Measurements from ENCODE around the gene CLIC1. TPM values are rescaled to one million over a fixed set of nuclear protein-coding genes. Genes with fewer than 3 reads are reported as not detected.

Gene CLIC1
- total RNA-seq: 590 and 596 TPM in 2 replicates

DNA sequence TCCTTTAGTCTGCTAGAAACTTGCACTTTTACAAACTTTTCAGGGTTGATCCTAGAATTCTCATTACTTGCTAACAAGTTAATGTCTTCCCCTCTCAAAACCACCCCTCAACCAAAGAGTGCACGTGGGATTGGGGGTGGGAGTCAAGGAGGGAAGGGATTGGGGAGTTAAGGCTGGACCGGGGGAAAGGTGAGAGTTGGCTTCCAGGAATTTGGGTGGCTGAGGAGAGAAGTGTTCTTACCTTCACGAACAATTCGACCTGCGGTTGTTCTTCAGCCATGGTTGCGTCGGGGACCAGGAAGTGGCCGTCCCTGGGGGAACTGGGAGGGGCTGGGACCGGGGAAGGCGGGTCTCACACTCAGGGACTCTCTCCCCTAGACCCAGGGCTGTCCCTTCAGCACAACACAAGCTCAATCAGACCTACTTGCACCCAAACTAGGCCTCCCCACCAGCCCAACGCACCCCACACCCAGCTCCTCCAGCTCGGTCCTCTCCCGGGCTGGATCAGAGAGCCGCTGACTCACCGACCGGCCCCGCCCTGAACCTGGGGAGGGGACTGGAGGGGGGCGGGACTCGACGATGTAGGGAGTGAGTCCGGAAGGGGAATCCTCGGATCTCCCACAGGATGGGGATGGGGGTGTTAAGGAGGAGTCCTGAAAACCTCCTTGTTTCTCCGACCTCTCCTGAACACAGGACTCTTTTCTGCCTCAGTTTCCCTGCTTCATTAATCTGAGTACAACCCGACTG is at the start of gene CLIC1:
Gene CLIC1 (minus strand): TSS at position 510 of the 747 bp plus-strand sequence. CDS start 230 bp downstream, at position 280.
- intact Hi-C loops (cut with micrococcal nuclease): loop anchor here (2.0 to 10.0 kb wide), 5 partner anchors 84 to 1236 kb away; partner anchors contain the start of genes AGPAT1, ATF6B, ATP6V1G2 and BAG6

DNA sequence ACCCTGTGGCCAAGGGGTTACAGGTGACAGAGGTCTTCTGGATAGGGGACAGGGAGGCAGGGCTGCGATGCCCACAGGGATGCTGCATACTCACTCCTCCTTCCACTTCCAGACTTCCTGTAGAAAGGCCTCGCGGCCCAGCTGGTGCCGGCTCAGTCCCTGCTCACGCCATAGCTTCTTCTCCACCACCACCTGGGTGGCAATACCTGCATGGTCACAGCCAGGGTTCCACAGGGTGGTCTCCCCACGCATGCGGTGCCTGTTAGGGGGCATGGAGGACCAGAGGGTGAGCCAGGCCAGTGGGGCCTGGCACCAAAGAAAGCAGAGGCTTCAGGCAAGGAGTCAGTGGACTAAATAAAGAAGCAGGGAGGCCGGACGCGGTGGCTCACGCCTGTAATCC is 49.1 kb upstream of the CLIC1 start:
- intact Hi-C loops (cut with micrococcal nuclease): no loop called here

DNA sequence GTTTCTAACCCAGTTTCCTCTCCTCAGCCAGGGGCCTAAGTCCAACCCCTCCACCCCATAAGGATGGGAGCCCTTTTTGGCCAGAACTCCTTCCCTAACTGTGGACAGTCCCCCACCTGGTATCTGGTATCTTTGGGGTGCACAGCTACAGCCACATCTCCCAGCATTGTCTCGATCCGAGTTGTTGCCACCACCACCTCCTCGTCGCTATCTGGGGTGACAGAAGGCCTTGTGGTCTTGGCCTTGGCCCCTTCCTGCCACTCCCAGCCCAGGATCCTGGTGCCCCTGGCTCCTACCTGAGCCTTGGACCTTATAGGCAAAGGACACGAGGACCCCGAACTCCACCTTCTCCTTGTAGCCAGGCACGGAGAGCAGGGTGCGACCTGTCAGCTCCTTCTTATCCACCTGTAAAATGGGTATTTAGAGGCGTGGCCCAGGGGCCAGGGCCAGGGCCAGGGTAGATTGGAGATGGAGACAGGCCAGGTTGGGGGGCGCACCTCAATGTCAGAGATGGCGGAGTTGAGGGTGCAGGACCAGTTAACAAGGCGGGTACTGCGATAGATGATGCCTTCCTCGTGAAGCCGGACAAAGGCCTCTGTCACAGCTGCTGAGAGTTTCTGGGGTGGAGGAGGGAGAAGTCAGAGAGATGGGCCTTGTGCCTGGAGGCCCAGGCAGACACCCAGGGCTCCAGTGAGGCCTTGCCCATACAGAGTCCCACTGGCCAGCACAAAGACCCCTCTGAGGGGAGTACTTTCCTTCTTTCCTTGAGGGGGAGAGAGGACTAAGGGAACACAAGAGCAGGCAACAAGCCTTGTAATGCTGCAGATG is 48.0 kb upstream of the CLIC1 start:
- intact Hi-C loops (cut with micrococcal nuclease): no loop called here

DNA sequence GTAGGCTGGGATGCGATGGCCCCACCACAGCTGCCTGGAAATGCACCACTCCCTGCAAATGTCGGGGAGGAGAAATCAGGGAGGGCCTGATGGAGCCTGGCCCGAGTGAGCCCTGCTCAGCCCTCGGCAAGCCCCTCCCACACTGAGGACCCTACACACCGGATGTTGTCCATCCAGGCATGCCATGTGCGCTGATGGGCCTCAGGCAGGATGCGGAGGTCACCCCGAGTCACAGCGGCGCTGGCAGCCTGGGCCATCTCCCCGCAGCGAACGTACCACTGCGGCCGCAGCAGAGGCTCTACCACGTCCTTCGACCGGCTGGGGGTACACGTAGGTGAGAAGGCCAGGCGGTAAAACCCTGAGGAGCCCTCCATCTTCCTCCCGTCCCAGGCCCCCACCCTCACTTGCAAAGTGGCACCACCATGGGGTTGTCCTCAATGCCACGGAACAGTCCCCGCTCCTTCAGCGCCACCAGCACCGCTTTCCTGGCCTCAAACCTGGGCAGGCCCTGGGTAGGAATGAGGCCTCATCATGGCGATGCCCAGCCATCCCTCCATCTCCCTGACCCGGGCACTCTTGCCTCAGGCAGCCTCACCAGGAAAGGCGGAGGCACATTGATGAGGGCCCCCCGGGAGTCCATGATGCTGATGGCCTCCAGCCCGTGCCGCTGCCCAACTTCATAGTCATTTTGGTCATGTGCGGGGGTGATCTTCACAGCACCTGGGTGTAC is 46.0 kb upstream of the CLIC1 start:
- intact Hi-C loops (cut with micrococcal nuclease): no loop called here

DNA sequence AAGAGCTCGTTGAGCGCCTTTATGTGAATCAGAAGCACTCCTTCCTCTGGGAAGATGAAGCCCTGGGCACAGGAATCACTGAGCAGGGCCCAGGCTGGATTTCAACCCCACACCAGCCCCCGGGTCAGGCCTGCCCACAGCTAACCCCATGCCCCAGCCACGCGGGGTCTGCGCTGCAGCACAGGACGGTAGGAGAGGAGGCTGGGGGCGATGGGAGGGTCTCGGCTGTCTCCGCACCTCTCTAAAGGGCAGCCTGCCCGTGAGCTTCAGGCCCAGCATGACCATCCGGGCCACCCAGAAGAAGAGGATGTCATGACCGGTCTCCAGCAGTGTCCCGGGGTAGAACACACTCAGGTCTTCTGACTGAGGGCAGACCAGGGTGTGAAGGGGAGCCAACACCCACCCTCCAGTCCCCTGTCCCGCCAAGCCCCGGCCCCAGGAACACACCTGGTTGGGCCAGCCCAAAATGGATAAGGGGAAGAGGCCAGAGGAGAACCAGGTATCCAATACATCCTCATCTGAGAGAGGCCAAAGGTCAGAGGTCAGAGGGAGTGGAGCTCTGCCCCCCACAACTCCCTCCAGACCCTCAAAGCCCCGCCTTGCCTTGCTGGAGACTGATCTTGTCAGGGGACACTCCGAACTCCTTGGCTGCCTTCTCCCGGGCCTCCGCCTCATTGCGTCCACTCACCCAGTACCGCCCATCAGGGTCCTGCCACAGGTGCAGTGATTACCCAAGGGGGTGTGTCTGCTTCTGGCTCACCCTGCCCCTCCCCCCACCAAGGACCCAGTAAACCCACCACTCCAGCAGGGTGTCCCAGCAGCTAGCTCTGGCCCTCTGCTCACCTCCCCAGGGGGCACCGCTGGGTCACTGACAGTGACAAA is 45.2 kb upstream of the CLIC1 start:
- intact Hi-C loops (cut with micrococcal nuclease): no loop called here

DNA sequence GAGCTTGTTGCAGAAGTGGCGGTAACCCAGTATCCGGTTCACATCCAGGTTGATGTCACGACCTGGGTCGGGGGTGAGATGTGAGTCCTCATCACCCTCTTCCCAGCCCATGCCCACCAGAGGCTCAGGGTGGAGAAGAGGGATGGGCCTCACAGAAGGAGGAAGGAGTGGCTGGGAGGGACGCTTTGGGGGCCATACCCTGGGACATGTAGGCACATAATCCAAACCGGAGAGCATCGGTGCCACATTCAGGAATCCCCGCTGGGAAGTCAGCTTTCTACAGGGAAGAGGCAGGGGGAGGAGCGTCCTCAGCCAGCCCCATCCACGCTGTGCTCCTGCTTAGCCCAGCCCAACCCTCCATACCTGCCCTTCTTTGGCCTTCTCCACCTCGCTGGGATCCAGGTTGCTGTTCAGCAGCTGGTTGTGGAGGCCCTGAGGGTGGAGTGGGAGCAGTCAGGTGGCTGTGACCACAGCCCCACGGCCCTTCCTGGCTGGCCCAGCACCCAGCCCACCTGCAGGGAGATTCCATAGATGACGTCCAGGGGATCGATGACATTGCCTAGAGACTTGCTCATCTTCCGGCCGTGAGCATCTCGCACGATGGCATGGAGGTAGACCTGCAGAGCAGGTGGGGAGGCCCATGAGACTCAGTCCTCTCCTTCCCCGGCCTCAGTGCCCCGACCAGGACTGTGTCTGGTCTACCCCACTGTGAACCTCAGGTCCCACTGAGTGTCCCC is 44.3 kb upstream of the CLIC1 start:
- intact Hi-C loops (cut with micrococcal nuclease): no loop called here

GRCh38 chr6:31779908-31780307 is 43.6 kb upstream of the CLIC1 start:
- intact Hi-C loops (cut with micrococcal nuclease): no loop called here

DNA sequence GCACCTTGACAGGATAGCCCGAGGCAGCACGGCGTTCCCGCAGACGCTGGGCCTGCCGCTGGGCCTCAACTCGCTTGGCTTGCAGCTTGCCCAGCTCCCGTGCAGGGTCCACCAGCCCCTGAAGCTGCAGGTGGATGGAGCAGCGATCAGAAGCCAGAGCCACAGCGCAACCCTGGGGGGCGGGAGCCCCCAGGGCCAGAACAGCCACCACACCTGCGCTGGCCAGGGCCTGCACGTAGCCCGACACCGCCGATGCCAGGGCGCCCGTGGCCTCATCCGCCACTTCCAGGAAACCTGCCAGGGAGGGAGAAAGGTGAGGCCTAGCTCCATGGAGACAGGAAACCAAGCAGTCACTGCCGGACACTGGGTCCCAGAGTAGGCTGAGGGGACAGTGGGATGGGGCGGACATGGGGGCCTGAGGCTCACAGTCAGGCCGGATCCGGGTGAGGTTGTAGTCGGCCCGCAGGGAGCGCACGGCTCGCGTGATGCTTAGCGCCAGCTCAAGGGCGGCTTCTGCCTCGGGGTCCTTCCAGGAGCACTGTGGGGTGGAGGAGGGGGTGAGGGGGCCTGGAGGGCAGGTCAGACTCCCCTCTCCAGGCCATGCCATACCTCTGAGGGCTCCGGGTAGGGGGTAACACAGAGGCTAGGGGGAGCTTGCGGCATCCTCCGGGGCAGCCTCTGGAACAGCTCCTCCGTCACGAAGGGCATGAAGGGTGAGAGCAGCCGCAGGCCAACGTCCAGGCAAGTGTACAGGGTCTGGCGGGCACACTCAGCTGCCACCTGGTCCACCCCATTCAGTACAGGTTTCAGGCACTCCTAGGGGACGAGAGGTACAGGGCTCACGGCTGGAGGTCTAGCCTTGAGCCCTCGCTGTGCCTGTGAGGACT is 42.9 kb upstream of the CLIC1 start:
- intact Hi-C loops (cut with micrococcal nuclease): no loop called here

GRCh38 chr6:31778193-31778592 is 41.9 kb upstream of the CLIC1 start:
- intact Hi-C loops (cut with micrococcal nuclease): no loop called here

GRCh38 chr6:31777667-31778050 is 41.3 kb upstream of the CLIC1 start:
- intact Hi-C loops (cut with micrococcal nuclease): no loop called here

DNA sequence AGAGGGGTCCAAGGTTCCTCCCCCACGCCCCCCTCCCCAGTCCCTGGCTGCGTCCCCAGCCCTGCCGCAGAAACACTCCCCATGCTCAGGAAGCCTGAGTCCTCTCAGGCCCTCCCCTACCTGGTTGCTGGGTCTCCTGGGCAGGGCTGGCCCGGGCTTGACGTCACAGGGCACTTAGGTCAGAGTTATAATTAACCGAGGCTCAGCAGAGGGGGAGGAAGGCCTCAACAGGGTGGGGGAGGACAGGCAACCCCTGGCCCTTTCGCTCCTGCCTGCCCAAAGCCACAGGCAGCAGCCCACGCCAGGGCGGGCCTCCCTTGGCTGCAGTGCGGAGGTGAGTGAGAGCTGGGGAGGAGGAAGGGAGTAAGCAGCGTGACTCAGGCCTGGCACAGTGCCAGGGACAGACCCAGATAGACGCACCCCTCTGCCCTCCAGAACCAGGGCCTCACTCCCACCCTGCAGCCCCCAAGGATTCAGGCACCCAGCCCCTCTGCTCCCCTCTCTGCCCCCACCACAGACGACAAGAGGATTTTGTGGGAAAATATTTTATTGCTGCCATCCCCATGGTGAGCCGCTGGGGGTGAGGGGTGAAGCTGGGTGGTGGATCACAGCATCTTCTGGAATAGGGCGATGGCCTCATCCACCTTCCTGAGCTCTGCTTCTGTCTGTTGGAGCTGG is 40.8 kb upstream of the CLIC1 start, which contains the start of gene VWA7:
Gene VWA7 (minus strand): TSS at position 340 of the 678 bp plus-strand sequence. CDS start 549 bp downstream, outside the sequence.
- intact Hi-C loops (cut with micrococcal nuclease): no loop called here

DNA sequence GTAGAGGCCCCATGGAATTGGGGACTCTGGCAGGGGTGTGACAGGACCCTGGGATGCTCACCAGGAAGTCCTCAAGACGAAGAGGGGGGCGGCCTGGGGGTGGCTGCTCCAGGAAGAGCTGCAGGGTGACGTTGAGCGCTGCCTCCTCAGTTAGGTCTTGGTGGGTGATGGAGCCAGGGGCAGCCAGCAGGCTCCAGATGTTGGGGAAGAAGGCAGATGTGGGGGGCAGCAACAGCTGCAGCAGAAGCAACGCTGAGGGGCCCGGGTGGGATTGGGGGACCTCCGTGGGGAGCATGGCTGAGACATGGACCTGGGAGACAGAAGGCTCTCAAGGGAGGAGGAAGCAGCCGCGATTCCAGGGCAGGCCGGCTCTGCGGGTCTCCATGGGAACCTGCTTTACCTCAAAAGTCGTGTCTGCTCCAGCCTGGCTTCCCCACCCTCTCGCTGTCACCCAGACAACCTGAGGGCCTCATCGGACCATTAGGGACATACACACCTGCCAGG is 40.2 kb upstream of the CLIC1 start:
- intact Hi-C loops (cut with micrococcal nuclease): no loop called here

DNA sequence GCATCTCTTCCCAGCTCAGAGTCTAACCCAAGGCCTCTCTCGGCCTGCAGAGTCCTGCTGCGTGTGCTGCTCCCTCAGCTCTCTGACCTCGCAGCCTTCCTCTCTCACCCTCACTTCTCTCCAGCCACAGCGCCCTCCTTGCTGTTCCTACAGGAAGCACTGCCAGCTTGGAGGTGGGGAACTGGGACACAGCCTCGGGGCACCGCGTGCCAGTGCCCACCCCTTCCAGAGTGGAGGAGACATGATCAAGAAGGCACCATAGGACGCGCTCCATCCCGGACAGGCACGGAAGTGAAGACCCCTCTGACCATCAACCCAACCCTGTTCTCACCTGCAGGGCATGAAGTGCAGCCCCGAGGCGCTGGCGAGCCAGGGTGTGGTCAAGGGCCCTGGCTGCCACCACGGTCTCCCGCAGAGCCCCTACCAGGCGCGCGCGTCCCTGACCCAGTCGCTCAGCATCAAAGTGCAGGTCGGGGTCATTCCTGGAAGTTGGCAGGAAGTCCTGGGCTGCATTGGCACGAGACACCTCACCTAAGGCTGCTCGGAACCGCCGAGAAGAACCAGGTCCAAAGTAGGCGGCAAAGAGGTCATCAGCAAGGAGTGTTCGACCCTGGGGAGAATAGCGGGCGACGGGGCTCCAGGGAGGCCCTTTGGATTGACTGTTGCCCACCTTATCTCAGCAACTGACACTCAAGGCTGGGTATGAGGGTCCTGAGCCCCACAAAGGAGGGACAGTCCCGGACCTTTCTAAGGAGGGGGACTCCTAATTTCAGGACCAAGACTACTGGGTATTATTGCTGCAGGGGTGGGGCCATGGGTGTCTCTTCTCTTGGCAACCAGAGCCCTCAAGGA is 39.5 kb upstream of the CLIC1 start:
- intact Hi-C loops (cut with micrococcal nuclease): no loop called here

DNA sequence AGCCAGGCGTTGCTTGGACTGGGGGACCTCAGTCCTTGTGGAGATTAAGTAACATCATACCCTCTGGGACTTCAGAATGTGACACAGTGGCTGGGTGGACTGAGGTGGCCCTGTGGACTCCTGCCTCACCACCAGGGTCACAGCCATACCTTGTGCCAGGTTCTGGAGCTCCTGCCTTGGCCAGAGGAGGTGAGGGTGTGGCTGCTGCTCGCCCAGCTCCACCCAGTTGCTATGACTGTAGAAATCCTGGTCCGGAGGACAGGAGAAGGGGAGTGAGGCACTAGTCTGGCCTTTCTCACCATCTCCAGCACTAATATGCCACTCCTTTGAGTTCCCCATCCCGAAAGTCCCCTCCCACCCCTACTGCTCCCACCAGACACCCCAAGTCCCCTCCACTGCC is 38.9 kb upstream of the CLIC1 start:
- intact Hi-C loops (cut with micrococcal nuclease): no loop called here

DNA sequence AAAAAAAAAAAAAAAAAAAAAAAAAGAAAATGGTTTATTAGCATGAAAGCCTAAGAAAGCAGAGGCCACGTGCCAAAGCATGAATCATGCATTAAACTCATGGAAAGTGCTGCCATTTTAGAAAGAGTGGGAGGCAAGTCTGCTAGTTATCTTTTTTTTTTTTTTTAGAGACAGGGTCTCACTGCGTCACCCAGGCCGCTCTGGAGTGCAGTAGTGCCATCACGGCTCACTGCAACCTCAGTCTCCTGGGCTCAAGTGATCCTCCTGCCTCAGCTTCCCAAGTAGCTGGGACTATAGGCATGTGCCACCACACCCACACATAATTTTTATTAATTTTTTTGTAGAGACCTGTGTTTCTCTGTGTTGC is 35.6 kb upstream of the CLIC1 start:
- intact Hi-C loops (cut with micrococcal nuclease): loop anchor here (2.0 kb wide), 1 partner anchor 69 kb away; the partner anchor contains the start of gene ABHD16A

DNA sequence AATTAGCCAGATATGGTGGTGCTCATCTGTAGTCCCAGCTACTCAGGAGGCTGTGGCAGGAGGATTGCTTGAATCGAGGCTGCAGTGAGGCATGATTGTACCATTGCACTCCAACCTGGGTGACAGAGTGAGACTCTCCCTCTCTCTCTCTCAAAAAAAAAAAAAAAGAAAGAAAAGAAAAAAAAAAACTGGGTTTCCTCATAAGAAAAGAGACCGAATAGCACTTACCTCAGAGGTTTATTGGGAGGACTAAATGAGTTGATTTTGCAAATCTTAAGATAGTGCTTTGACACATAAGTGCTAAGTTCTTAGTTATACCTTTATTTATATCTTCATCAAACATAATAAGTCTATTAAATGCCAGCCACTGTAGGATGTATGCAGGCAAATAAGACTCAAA is 34.5 kb upstream of the CLIC1 start:
- intact Hi-C loops (cut with micrococcal nuclease): loop anchor here (2.0 kb wide), 1 partner anchor 68 kb away; the partner anchor contains the start of gene ABHD16A
